HG02973 (cell line): ENCODE data around the gene CDKN2B-AS1.

Source experiments
- ATAC-seq: cut with Tn5 transposase; IDR thresholded peaks from one replicate; pipeline ENCODE4 v1.9.1; 2021; ENCODE audit warnings: moderate library complexity; ENCODE audit not compliant: unreplicated experiment

Gene CDKN2B-AS1

DNA sequence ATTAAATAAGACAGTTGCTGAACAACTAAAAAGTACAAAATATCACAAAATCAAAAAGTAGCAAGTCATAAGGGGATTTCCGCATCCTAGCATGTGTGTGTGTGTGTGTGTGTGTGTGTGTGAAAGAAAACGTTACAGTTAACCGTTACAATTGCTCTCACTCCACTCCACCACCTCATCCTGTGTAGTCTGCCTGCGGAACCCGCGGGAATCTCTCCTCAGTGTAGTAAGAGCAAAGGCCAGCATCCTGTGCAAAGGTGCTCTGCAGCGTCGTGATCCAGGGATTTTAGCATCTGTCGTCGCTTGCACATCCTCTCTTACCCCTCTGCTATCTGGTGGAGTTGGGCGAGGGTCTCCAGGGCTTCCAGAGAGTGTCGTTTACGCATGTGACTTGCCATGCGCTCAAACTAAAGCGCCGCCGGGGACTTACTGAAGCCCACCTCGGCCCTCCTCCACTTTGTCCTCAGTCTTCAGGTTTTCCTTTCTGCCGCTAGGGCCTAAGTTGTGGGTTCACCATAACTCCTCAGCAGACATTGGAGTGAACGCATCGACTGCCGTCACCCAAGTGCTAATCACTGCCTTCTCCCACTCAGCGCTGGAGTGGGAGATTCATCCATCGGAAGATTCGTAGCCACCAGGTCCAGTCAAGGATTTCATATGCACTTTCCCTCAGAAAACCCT, 10.6 kb downstream of the CDKN2B-AS1 start:
- no peak for ATAC-seq

DNA sequence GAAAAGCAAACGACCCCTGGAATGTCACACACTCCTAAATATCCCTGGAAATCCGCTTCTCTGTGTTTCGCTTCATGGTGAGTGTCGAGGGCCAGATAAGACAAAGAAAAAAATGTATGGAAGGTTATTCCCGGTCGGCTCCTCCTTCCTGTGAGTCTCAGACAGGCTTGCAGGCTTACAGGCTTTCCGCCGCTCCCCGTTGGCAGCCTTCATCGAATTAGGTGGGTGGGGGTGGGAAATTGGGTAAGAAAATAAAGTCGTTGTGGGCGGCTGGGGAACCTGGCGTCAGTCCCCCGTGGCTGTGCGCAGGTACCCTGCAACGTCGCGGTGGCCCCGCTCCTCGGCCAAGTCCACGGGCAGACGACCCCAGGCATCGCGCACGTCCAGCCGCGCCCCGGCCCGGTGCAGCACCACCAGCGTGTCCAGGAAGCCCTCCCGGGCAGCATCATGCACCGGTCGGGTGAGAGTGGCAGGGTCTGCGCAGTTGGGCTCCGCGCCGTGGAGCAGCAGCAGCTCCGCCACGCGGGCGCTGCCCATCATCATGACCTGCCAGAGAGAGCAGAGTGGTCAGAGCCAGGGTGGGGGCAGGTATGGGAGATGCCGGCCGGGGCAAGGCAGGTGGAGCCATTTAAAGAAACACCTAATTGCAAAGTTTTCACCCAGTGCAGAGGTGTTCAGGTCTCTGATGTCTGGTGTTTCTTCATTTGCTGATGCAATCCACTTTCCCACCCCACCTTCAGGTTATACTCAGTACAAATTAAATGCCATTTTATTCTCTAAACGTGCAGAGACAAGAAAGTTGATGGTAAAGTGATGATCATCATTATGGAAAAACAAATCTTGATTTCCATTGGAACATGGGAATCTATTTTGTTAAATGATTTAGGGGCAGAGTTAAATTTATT, 11.4 kb downstream of the CDKN2B-AS1 start:
- no peak for ATAC-seq

DNA sequence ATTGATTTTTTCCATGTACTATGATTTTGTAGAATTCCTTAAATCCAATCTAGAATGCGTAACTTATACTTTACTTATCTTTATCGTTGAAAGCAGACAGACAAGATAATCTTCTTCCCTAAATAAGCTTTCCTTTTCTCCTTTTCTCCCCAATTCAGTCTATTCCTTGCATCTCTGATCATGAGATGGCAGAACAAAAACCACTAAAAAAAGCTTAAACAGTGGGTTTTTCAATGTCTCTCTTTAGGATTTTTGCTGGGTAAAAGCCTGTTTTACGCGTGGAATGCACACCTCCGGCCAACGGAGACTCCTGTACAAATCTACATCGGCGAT, 13.8 kb downstream of the CDKN2B-AS1 start:
- no peak for ATAC-seq

DNA sequence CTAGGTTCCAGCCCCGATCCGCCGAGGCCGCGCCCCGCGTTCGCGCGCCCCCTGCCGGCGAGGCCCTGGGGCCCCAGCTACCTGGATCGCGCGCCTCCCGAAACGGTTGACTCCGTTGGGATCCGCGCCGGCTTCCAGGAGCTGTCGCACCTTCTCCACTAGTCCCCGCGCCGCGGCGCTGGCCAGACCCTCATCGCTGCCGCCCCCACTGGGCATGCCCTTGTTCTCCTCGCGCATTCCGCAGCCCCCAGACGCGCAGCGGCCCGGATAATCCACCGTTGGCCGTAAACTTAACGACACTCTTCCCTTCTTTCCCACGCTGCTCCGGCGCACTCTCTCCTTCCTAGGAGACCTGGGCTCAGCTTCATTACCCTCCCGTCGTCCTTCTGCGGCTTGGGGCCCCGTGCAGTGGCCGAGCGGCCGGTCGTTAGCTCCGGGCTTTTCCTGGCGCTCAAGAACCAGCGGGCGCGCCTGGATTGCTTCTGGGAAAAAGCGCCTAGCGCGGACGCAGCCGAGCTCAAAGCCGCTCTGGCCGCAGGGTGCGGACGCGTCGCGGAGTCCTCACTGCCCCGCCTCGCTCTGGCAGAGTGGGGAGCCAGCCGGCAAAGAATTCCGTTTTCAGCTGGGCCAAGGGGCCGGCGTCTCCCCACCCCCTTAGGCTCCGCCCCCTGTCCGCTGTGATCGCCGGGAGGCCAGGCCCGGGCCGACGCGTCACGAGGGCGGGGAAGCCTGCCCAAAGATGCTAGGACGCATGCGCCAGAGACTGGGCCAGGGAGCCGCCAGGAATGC, 14.3 kb downstream of the CDKN2B-AS1 start, which contains the start of gene CDKN2B:
Gene CDKN2B (minus strand): TSS at position 589 of the 789 bp plus-strand sequence. CDS start 352 bp downstream, at position 237.
- ATAC-seq = peak; percentile 91

DNA sequence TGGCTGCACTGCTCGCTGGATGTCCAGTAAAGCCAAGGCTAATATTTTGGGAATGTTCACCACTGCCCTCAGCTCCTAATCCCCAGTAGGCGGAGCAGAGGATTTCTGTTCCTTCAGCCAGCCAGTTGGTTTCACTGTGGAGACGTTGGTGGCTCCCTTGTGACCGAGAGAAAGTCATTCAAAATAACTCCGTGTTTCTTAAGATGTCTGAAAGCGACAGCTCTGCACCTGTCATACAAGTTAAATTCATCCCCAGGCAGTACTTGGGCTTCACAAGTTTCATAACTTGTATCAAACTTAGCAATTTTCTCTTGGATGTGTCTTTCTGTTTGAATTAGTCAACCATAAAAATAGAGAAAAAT, 14.9 kb downstream of the CDKN2B-AS1 start:
- peak; percentile 52 for ATAC-seq

DNA sequence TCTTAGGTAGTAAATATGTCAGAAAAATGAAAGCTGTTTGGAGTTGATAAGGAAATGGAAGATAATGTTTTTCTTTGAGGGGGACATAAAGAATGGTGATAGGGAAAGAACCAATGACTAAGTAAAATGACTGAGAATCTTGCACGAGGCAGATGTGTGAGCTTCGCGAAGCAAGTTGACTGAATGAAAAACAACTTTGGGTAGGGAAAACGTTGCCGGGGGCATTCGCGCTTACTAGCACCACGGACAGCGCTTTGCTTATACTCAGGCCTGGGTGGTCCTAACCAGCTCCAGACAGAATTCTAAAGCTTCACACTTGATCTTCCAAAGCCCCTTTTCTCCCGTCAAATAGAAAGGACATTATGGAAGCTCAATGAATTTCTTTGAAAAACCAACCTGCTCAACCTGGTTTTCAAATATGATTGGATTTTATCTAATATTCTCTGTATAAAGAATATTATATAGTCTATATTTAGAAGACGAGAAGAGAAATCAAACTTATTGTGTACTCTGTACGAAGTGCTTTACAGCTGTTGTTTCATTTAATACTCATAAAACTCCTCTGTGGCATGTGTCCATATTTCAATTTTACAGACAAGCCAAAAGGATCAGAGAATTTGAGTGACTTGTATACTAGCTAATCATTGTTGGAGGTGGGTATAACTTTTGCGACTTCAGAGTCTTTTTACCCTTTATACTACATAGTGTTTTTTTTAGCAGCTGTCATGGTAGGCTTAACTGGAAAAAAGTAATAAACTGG, 16.5 kb downstream of the CDKN2B-AS1 start:
- ATAC-seq = no peak

DNA sequence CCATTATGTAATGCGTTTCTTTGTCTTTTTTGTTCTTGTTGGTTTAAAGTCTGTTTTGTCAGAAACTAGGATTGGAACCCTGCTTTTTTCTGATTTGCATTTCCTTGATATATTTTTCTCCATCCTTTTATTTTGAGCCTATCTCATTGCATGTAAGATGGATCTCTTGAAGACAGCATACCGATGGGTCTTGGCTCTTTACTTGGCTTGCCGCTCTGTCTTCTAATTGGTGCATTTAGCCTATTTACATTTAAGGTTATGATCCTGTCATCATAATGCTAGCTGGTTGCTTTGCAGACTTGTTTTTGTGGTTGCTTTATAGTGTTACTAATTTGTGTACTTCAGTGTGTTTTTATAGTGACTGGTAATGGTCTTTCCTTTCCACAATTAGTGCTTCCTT, 27.8 kb downstream of the CDKN2B-AS1 start:
- no peak for ATAC-seq

DNA sequence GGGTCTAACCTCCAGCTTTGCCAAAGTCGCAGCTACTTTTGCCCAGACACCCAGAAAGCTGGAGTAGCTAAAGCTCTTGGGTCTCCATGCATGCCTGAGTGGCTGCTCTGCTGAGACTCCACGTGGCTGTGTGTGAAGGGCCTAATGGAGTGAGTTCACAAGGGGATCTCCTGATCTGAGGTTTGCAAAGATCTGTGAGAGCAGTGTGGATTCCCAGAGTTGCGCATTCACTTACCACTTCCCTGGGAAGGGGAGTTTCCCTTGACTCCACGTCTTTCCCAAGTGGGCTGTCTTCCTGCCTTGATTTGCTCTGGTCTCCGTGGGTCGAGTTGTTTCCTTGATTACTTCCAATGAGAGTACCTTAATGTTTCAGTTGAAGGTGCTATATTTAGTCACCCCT, 32.1 kb downstream of the CDKN2B-AS1 start:
- ATAC-seq = no peak

DNA sequence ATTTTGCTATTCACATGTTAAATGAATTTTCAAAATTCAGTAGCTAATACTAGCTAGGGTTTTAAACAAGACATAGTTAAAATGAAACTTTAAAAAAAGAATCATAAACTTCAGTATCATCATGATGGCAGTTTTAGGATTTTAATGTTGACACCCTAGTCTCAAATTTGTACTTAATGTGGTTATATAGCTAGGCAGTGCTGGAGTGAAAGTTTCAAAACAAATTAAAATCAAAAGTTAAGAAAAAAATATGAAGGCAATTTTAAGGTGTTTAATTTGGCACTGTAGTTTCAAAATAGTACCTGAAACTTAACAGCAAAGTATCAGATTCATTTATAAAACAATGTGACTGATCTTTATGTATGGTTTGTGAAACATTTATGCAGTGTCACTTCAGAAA, 33.8 kb downstream of the CDKN2B-AS1 start:
- ATAC-seq = no peak

DNA sequence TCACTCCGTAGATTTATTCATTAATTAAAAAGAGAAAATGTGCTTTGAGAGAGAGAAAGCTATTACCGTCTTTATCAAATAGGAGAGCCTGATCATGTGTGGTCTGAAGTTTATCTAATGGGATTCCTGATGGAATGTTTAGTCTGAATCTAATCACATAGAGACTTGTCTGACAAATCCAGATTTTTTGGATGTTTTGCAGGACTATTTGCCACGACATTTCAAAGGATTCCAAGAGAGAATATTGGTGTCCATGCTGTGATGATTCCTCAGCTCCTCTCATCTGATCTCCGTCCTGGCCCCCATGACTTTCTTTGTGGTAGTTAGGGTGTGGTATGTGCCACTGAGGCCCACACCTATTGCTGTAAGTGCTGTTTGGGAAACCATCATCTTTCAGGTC, 34.6 kb downstream of the CDKN2B-AS1 start:
- ATAC-seq = no peak

DNA sequence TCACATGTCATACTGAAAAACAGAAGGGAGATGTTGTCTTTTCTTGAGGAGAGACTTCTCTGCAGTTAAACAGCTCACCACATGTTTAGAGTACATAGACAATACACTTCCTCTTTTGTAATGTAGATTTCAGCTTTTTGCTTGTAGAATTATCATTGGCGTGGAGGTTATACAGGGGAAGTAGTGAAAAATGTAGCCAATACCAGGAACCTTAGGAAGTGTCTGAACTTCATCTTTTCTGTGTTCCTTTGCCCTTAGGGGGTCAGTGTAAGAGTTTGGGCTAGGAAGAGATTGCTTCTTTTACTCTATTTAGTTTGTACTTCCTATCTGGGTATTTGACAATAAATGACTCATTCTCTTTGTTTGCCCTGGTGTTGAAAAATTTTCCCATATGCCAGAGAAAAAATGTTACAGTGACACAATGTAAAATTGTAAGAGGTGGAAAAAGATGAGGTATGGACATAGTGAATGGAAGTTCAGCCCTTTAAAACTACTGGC, 35.6 kb downstream of the CDKN2B-AS1 start:
- ATAC-seq = peak; percentile 90

DNA sequence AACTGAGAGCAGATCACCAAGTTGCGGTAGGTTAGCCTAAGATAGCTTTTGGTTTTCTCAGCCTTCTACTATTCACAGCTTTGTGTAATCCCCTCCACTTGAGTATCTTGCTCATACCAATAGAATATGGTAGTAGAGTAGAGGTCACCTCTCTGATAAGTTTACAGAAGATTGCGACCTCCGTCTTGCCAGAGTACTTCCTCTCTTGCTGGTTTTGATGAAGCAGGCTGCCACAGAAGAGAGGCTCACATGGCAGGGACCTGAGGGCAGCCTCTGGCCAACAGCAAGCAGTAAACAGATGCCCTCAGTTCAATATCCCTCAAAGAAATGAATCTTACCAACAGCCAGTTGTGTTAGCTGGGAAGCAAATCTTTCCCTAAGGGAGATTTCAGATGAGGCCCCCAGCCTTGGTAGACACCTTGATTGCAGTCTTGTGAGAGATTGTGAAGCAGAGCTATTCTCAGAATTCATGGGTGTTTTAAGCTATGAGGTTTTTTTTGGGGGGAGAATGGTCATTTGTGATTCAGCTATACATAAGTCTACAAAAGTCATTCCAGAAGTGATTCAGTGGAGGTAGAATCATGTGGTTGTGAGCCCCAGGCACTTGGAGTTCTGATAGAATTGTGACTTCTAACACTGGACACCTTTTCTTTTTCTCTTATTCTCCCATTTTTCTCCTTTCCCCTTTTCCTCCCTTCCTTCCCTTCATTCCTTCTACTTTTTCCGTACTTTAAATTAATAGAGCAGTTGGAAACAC, 37.2 kb downstream of the CDKN2B-AS1 start:
- ATAC-seq = no peak

DNA sequence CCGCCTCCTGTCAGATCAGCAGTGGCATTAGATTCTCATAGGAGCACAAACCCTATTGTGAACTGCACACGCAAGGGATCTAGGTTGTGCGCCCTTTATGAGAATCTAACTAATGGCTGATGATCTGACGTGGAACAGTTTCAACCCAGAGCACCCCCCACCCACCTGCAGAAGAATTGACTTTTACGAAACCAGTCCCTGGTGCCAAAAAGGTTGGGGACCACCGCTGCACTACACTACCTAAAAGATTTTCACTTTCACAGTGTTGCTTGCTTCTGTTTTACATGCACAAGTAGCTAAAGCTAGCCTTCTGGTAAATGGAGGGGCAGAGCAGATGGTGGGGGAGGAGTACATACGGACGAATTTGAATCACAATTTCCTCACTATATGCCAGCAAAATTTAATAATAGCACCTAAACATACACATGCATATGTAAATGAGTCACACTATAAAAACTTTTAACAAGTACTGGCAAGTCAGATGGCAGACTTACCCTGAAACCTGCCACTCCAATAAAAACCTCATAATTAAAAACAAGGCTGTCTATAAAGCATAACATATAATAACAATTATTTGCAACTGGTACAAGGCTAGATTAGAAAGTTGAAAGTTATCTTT, 38.5 kb downstream of the CDKN2B-AS1 start:
- no peak for ATAC-seq

DNA sequence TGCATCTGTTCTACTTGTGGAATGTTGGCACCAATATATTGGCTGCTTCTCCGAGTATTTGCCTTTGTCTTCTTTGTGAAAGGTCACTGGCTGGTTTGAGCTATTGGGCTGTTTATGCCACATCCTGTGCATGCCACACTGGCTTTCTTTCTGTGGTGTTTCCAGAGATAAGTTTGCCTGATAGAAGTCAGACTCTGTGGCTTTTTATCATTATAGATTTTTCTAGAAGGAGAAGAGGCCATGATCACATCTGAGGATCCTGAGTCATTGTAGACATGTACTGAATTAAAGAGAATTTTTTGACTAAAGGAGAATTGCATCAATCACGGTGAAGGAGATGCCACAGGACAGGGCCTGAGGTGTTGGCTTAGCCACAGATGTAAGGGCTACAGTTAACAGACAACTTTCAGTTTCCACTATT, 41.0 kb downstream of the CDKN2B-AS1 start:
- no peak for ATAC-seq

DNA sequence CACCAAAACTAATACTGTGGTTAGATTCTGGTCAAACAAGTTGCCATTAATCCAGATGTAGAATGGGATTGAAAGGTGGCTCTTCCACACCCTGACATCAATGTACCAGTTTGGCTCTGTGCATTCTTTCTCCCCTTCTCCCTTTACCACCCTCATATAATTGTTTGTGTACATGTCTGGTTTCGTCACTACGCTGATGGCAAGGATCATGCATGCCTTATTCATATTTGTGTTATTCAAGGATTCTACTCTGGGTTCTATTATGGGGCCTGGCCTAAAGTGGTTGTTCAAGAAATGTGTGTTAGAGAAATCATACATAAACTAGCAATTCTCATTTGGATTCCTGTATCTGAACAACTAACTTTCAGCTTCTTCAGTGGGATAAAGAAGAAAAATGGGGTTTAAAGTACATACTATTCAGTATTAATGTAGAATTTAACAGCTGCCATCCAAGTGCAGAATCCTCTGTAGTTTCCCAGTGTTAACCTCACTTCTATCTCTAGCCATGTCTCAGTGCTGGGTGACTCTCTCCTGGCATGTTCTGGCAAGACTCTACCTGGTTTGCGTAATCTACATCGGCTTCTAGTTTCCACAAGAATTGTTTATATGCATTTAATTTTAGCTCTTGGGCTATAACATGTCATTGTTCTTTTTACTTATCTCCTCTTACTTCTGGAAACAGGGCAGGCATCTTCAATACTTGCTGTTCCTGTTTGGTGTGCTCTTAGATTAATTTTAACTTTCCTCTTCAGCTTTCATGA, 42.5 kb downstream of the CDKN2B-AS1 start:
- ATAC-seq = no peak

DNA sequence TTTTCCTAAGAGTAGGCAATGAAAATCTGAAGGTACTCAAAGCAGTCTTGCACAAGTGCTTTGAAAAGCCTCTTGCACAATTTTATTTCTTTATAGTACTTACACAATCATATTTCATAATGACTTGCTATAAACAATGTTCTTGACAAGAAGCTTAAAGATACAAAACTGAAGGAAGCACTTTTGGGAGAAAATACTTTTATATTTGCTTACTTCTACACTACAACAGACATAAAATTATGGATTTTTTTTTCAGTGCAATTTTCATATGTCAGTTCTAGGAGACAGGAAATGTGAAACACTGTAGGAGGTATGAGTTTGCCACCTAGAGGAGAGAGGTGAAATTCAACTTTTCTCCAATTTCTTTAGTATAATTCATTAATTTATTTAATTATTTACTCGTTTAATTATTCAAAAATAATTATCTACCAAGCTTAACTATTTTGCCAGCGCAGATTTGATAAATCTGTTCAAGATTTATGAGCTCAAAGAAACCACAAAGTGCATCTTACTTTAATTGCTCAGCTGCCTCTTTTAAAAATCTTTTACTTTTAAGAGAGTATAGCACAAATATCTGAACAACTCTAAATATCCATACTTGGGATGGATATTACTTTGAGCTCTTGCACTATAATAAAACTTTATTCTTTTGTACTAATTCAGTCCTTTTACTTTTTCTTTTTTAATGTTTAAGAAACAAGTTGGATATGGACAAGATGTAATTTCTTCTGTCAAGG, 43.5 kb downstream of the CDKN2B-AS1 start:
- ATAC-seq = peak; percentile 71

DNA sequence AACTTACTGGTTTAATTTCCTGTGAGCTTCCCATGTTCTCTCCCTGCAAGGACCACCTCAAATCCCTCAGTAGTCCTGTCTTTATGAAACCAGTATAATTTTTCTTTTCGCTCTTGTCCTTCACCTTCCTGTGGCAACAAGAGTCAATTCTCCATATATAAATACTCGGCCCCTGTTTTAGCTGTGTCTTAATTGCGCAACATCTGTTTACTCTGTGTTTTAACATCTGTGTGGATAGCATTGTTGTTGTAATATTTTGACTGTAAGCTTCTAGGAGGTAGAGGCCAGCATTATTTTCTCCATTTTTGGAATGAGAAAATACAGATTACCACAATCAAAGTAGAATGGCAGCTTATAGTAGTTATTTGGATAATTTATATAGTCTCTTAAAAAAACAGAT, 44.7 kb downstream of the CDKN2B-AS1 start:
- ATAC-seq = no peak

DNA sequence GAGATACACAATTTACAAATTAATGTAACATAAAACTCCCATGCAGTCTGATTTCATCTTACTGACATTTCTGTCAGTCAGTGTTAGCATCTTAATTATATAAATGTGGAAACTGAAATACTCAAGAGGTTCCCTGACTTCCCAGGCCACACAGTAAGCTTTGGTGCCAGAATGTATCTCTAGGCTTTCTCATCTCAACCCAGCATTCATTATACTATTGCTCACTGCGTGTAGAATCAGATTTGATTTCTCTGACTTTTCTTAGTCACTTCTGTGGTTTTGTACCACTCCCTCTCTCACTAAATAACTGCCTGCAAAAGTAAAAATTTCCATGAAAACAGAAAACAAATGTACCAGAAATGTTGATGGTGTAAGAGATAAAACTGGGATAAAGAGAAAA, 46.2 kb downstream of the CDKN2B-AS1 start:
- ATAC-seq = no peak
